Mesodermal cell (in vitro differentiated cells): Measurements from ENCODE around the gene ATP1B3.

Experiments
- H3K27ac ChIP-seq: 2 replicates; pipeline ENCODE4 v1.7.0; 2013; ENCODE audit warnings: mild to moderate bottlenecking, low read depth, low read length, moderate library complexity; ENCODE audit not compliant: severe bottlenecking
- H3K36me3 ChIP-seq: 2 replicates; pipeline ENCODE4 v1.7.1; 2013; ENCODE audit warnings: mild to moderate bottlenecking, low read length, moderate library complexity; ENCODE audit not compliant: control insufficient read depth, insufficient read depth
- H3K4me1 ChIP-seq: one replicate; pipeline ENCODE4 v1.7.1; 2013; ENCODE audit warnings: mild to moderate bottlenecking, low read length; ENCODE audit not compliant: insufficient read depth, control insufficient read depth, poor library complexity, severe bottlenecking
- H3K4me3 ChIP-seq: 2 replicates; pipeline ENCODE4 v1.7.0; 2013; ENCODE audit warnings: low read length, control low read depth, mild to moderate bottlenecking; ENCODE audit not compliant: insufficient read depth, poor library complexity, severe bottlenecking; ENCODE audit errors: extremely low read depth
- H3K9me3 ChIP-seq: 2 replicates; pipeline ENCODE4 v1.7.1; 2013; ENCODE audit warnings: mild to moderate bottlenecking, low read length, moderate library complexity; ENCODE audit not compliant: control insufficient read depth
- WGBS, 2 experiments: methylation state at CpG; one replicate each; pipeline ENCODE4 v1.1.5; 2013; ENCODE audit warnings: missing lambda C conversion rate in 2 of 2; ENCODE audit not compliant: insufficient coverage in 2 of 2; 5-methylcytosine and 5-hydroxymethylcytosine counted together

ATP1B3 gene

GRCh38 chr3:141860086-141860669 lies 16.3 kb upstream of the ATP1B3 start:
- Histone ChIP-seq H3K4me1 (peaks cover 13% of the 10 kb centered on the region), H3K27ac (no peak overlapping the region), H3K36me3 (no peaks in the 10 kb centered on the region), H3K9me3 (no peaks in the 10 kb centered on the region), H3K4me3 (no peak overlapping the region)
- WGBS, 2 experiments = 75 to 81% methylated on average over 2 of the region's 2 CpGs

DNA sequence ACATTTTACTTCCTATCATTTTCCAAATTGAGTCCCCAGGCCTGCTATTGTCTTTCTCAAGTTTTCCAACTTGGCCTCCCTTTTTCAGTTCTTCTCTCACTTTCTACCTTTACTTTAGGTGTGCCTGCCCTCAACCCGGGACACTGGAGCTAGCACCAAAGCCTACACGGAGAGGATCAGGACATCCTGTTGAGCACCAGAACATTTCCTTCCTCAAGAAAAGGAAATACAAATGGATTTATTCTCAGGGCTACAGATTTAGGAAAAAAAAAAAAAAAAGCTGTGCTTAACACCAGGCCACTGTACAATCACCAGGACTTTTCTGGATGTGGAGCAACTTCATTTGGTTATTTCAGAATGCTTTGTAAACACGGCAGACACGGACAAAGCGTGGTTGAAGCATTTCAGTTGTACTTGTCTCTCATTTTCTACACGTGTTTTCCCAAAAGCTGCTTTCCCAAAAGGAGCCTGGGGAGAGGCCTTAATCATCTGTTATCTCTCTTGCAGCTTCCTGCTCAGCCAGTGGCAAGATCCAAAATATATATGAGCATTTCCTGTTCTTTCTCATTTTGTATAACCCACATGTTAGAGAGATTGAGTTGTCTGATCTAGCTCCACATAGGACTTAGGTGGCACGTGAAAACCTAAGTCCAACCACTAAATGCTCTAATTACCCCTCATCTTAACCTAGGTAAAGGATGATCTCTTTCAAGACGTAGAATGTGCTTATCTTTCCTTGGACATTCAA lies 15.5 kb upstream of the ATP1B3 start:
- peak overlapping the region; percentile 23 for H3K27ac ChIP-seq
- H3K4me3 ChIP-seq = no peak overlapping the region
- WGBS, 2 experiments = 90 to 95% methylated on average over 4 to 6 of the region's 8 CpGs
- H3K4me1 ChIP-seq = peaks cover 13% of the 10 kb centered on the region
- H3K9me3 ChIP-seq = no peaks in the 10 kb centered on the region
- no peaks in the 10 kb centered on the region for H3K36me3 ChIP-seq

- WGBS, 2 experiments = no CpG with 5 or more reads among the region's 3 CpGs
- H3K27ac ChIP-seq = no peak overlapping the region
- no peaks in the 10 kb centered on the region for H3K36me3 ChIP-seq
- H3K9me3 ChIP-seq = no peaks in the 10 kb centered on the region
- H3K4me1 ChIP-seq = peaks cover 13% of the 10 kb centered on the region
- no peak overlapping the region for H3K4me3 ChIP-seq
These were observed 14.1 kb upstream of the ATP1B3 start for GRCh38 chr3:141862279-141862816.

DNA sequence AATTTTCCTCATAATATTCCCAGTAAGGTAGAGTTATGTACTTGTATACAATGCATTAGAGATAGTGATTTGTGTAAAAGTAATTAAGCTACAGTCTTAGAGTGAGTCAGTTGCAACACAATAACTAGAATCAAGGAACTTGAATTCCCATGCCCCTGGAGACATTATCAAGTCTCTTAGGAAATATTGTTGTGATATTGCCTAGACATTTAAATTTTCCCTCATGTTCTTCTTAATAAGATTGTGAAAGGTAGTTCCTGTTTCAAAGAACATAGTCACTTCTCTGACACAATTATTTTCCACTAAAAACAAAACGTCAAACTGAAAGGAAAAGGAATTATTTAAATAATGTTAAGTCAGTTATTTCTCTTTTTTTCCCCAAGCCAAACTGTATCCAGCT lies 13.0 kb upstream of the ATP1B3 start:
- no peak overlapping the region for H3K4me3 ChIP-seq
- no peaks in the 10 kb centered on the region for H3K9me3 ChIP-seq
- no CpG with 5 or more reads among the region's 1 CpG for WGBS, 2 experiments
- no peak overlapping the region for H3K27ac ChIP-seq
- H3K4me1 ChIP-seq = peaks cover 13% of the 10 kb centered on the region
- H3K36me3 ChIP-seq = no peaks in the 10 kb centered on the region

- Histone ChIP-seq H3K4me3 (no peak overlapping the region), H3K36me3 (no peaks in the 10 kb centered on the region), H3K4me1 (peaks cover 13% of the 10 kb centered on the region), H3K27ac (no peak overlapping the region), H3K9me3 (no peaks in the 10 kb centered on the region)
- WGBS, 2 experiments = 88 to 100% methylated on average over 1 to 3 of the region's 4 CpGs
These were observed 12.0 kb upstream of the ATP1B3 start for GRCh38 chr3:141864281-141864970.

- no peaks in the 10 kb centered on the region for H3K36me3 ChIP-seq
- H3K27ac ChIP-seq = no peak overlapping the region
- H3K9me3 ChIP-seq = no peaks in the 10 kb centered on the region
- 96 to 100% methylated on average over 2 to 8 of the region's 9 CpGs for WGBS, 2 experiments
- peaks cover 12% of the 10 kb centered on the region for H3K4me1 ChIP-seq
- no peak overlapping the region for H3K4me3 ChIP-seq
These were observed 11.3 kb upstream of the ATP1B3 start for GRCh38 chr3:141865101-141865500.

- Histone ChIP-seq H3K9me3 (no peaks in the 10 kb centered on the region), H3K36me3 (no peaks in the 10 kb centered on the region), H3K4me1 (peaks cover 3% of the 10 kb centered on the region), H3K4me3 (no peak overlapping the region), H3K27ac (no peak overlapping the region)
- 83 to 90% methylated on average over 2 to 3 of the region's 6 CpGs for WGBS, 2 experiments
These were observed 6.3 kb upstream of the ATP1B3 start for GRCh38 chr3:141870091-141870687.

DNA sequence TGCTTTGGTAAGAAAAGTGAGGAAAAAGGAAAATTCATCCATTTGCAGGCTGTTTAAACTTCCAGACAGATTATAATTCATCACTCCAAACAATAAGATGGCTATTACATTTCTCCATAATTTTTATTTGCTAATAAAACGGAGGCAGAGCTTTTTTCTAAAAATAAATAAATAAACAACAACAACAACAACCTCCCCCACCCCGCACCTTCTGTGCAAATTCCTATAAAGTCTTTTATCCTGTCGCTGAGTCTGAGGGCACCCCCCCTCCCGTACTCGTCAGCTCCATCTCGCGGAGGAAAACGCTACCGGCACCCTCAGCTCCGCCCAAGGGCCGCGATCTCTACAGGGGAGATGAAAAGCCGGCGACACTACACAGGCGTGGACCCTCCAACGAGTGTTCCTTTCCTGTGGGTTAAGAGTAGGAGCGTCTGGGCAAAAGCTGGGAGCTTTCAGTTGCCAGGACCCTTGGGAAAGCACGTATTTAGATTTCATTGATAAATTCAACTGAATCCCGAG lies 1.0 kb upstream of the ATP1B3 start:
- WGBS, 2 experiments = 0% methylated on average over 8 to 11 of the region's 19 CpGs
- Histone ChIP-seq H3K4me1 (peaks cover 7% of the 10 kb centered on the region), H3K27ac (peak overlapping the region; percentile 96), H3K9me3 (no peaks in the 10 kb centered on the region), H3K4me3 (peak overlapping the region; percentile 85), H3K36me3 (peaks cover 4% of the 10 kb centered on the region)

DNA sequence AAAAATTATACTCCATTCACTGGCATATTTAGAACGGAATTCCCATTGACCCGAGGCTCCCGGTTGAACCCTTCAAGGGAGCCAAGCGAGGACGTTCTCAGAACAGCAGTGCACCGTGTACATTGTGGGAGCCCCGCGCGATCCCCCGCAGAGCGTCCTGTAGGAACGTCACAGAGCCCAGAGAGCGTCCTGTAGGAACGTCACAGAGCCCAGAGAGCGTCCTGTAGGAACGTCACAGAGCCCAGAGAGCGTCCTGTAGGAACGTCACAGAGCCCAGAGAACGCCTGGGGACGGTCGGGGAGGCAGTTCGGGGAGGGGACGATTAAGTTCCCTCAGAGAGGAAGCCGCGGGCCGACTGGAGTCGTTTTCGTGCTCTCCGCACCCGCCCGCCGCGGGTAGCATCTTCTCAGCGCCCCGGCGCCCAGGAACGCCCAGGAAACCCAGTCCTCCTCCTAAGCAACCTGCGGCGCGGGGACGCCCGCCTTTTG lies 506 bp upstream of the ATP1B3 start:
- no peaks in the 10 kb centered on the region for H3K9me3 ChIP-seq
- 0% methylated on average over 32 to 37 of the region's 42 CpGs for WGBS, 2 experiments
- H3K4me1 ChIP-seq = peaks cover 7% of the 10 kb centered on the region
- peak overlapping the region; percentile 85 for H3K4me3 ChIP-seq
- peak overlapping the region; percentile 96 for H3K27ac ChIP-seq
- H3K36me3 ChIP-seq = peaks cover 8% of the 10 kb centered on the region

DNA sequence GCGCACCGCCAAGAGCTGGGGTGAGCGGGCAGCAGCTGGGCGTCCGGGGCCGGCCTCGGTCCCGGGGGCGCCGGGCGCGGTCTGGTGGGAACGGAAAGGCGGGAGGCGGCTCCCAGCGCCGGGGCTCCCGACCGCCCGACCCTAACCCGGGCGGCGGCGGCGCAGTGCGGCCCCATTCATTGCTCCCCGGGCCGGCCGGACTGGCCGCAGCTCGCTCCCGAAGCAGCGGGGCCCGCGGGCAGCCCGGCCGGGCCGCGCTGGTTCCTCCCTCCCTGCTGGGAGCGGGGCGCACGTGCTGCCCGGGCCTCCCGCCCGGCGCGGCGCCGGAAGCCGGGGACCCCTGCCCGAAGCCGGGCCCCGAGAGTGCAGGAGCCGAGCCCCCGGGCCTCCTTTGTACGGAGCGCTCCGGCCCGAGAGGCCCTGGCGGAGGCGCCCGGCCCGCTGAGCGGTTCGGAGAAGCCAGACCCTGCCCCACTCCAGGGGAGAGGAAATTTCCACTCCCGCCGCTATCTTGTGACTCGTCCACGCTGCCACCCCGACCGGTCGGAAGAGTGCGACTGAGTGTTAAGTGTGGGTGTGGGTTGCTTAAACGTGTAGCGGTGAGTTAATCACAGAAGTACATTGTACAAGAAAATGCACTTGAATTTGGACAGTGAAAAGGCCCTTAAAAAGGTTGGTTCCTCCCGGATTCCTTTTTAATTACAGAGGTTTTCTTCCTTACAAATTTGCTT lies 613 bp downstream of the ATP1B3 start:
- Histone ChIP-seq H3K9me3 (no peaks in the 10 kb centered on the region), H3K4me1 (peaks cover 7% of the 10 kb centered on the region), H3K4me3 (peak overlapping the region; percentile 85), H3K27ac (peak overlapping the region; percentile 90), H3K36me3 (peaks cover 16% of the 10 kb centered on the region)
- 0% methylated on average over 57 to 62 of the region's 76 CpGs for WGBS, 2 experiments
